ENCODE results near the gene ARL10.

ARL10 gene

GRCh38 chr5:176361437-176362232 is 3.7 kb upstream of the ARL10 start, which contains the start of gene KIAA1191:
Gene KIAA1191 (minus strand): TSS chr5:176361764. CDS start chr5:176359508, 2,256 bp downstream.
- peak; percentile 93 for DNase-seq (ENCODE audit: low spot score)

GRCh38 chr5:176362233-176362490 is 3.1 kb upstream of the ARL10 start:
- no peak for DNase-seq (ENCODE audit: low spot score)

GRCh38 chr5:176364765-176365350 is 429 bp upstream of the ARL10 start:
- no peak for DNase-seq (ENCODE audit: low spot score)

GRCh38 chr5:176366232-176366894 is 1.1 kb downstream of the ARL10 start:
- DNase-seq (ENCODE audit: low spot score), result no peak

GRCh38 chr5:176368726-176369125 is 3.4 kb downstream of the ARL10 start:
- DNase-seq (ENCODE audit: low spot score), result no peak

GRCh38 chr5:176369934-176370711 is 4.8 kb downstream of the ARL10 start:
- DNase-seq (ENCODE audit: low spot score), result no peak

- no peak for DNase-seq (ENCODE audit: low spot score)
These were observed 6.6 kb downstream of the ARL10 start for GRCh38 chr5:176371621-176372539.

GRCh38 chr5:176373100-176373818 is 8.0 kb downstream of the ARL10 start:
- no peak for DNase-seq (ENCODE audit: low spot score)

- DNase-seq (ENCODE audit: low spot score), result no peak
These were observed 14.6 kb downstream of the ARL10 start for GRCh38 chr5:176379881-176380280.

GRCh38 chr5:176381423-176381822 is 16.1 kb downstream of the ARL10 start:
- no peak for DNase-seq (ENCODE audit: low spot score)

GRCh38 chr5:176381979-176382378 is 16.7 kb downstream of the ARL10 start:
- no peak for DNase-seq (ENCODE audit: low spot score)

- DNase-seq (ENCODE audit: low spot score), result no peak
These were observed 17.4 kb downstream of the ARL10 start for GRCh38 chr5:176382721-176383120.

GRCh38 chr5:176383248-176383905 is 18.1 kb downstream of the ARL10 start:
- DNase-seq (ENCODE audit: low spot score), result no peak

GRCh38 chr5:176383961-176384360 is 18.7 kb downstream of the ARL10 start:
- DNase-seq (ENCODE audit: low spot score), result no peak

- DNase-seq (ENCODE audit: low spot score), result no peak
These were observed 19.2 kb downstream of the ARL10 start for GRCh38 chr5:176384366-176384930.

- DNase-seq (ENCODE audit: low spot score), result no peak
These were observed 19.7 kb downstream of the ARL10 start for GRCh38 chr5:176384991-176385390.

- DNase-seq (ENCODE audit: low spot score), result no peak
These were observed 21.2 kb downstream of the ARL10 start for GRCh38 chr5:176386491-176386890.

- no peak for DNase-seq (ENCODE audit: low spot score)
These were observed 22.2 kb downstream of the ARL10 start for GRCh38 chr5:176387384-176387925.

- DNase-seq (ENCODE audit: low spot score), result no peak
These were observed 22.7 kb downstream of the ARL10 start for GRCh38 chr5:176388003-176388443.

All from putamen (tissue), 1 donor.